HepG2 (cell line): Measurements from ENCODE around the gene PLCL2. TPM values are rescaled to one million over a fixed set of nuclear protein-coding genes. Genes with fewer than 3 reads are reported as not detected.

Experiments used
- ATAC-seq: fragments of 200-7000 bp; cut with Tn5 transposase; 3 replicates; pipeline ENCODE4 v1.9.1; 2020; ENCODE audit warnings: mild to moderate bottlenecking, moderate library complexity
- BruUV-seq: library from RNA; stranded (reverse); fragments of 400-500 nt; replicated peaks from 2 replicates; lab custom pipeline; 2021; lab: Mats Ljungman, UMichigan
- CTCF ChIA-PET: fragments of 300-600 bp; formaldehyde crosslinking; extraction: SDS; loops from one replicate; lab custom pipeline; 2021; ENCODE audit warnings: low total read pairs, inconsistent platforms, low intra/inter-chr PET ratio; lab: Yijun Ruan, JAX
- POLR2A ChIA-PET: fragments of 350-600 bp; sonication (Branson Sonifier 250); formaldehyde crosslinking; loops from one replicate; lab custom pipeline; 2020; ENCODE audit warnings: antibody characterized with exemption, inconsistent platforms; lab: Yijun Ruan, JAX
- DNase-seq: peaks from one replicate; pipeline ENCODE4 v3.0.0-alpha.2; 2015; ENCODE audit warnings: low spot score
- FAIRE-seq: peaks from 3 replicates; lab custom pipeline; 2011; peaks lifted over from hg19 to GRCh38; lab: Jason Lieb, UNC
- H2AFZ ChIP-seq: one replicate; pipeline ENCODE4 v1.6.1; 2011; ENCODE audit warnings: low read length, inconsistent platforms
- H3K27ac ChIP-seq: fragments of 300-600 bp; 3 replicates; pipeline ENCODE4 v1.8.0; 2011; ENCODE audit warnings: mixed run types, mild to moderate bottlenecking, mixed read lengths, low read length, inconsistent platforms; ENCODE audit not compliant: insufficient read depth; ENCODE audit errors: extremely low read length
- H3K27me3 ChIP-seq, 2 experiments: fragments of 200-600 bp in 1 of 2; 2 replicates in 1 of 2; 3 replicates in 1 of 2; pipeline versions ENCODE4 v1.6.0 to v1.8.0; 2011; ENCODE audit warnings: low read length in 2 of 2, mild to moderate bottlenecking in 2 of 2, moderate library complexity in 2 of 2, inconsistent platforms in 1 of 2; ENCODE audit not compliant: insufficient read depth in 2 of 2, control insufficient read depth in 1 of 2
- H3K36me3 ChIP-seq, 2 experiments: fragments of 200-600 bp in 1 of 2; replicated peaks in 1 of 2; 2 replicates in 1 of 2; 3 replicates in 1 of 2; pipeline versions ENCODE4 v1.5.1 to v1.8.0; 2011; ENCODE audit warnings: low read length in 2 of 2, inconsistent platforms in 1 of 2; ENCODE audit not compliant: insufficient read depth in 2 of 2, control insufficient read depth in 1 of 2
- H3K4me1 ChIP-seq: 2 replicates; pipeline ENCODE4 v1.5.1; 2012; ENCODE audit warnings: low read length, inconsistent platforms; ENCODE audit not compliant: insufficient read depth
- H3K4me2 ChIP-seq: 2 replicates; pipeline ENCODE4 v1.6.0; 2011; ENCODE audit warnings: low read depth, low read length, inconsistent platforms
- H3K4me3 ChIP-seq, 3 experiments: fragments of 200-600 bp in 1 of 3; sonication (generic), shearing (Covaris generic) in 1 of 3; replicated peaks in 1 of 3; 2 replicates each; pipeline ENCODE4 v1.5.1; 2011 to 2016; ENCODE audit warnings: low read length in 3 of 3, inconsistent platforms in 2 of 3, low read depth in 2 of 3, mild to moderate bottlenecking in 2 of 3, control low read depth in 1 of 3, mixed read lengths in 1 of 3; ENCODE audit not compliant: insufficient read depth in 1 of 3
- H3K79me2 ChIP-seq: one replicate; pipeline ENCODE4 v1.6.1; 2011; ENCODE audit warnings: low read length, inconsistent platforms; ENCODE audit not compliant: insufficient read depth
- H3K9ac ChIP-seq: 2 replicates; pipeline ENCODE4 v1.6.0; 2011; ENCODE audit warnings: mild to moderate bottlenecking, low read depth, low read length, inconsistent platforms; ENCODE audit not compliant: insufficient read depth
- H3K9me3 ChIP-seq: 2 replicates; pipeline ENCODE4 v1.5.1; 2012; ENCODE audit warnings: mild to moderate bottlenecking, low read length
- H4K20me1 ChIP-seq: 2 replicates; pipeline ENCODE4 v1.6.0; 2011; ENCODE audit warnings: inconsistent platforms, mild to moderate bottlenecking, low read length, moderate library complexity; ENCODE audit not compliant: insufficient read depth
- HNRNPL ChIP-seq: fragments of 200-400 bp; formaldehyde crosslinking; IDR thresholded peaks from 2 replicates; pipeline ENCODE4 v1.6.1; 2017; ENCODE audit warnings: mild to moderate bottlenecking, low read depth, low read length
- PHF5A ChIP-seq: IDR thresholded peaks from one replicate; pipeline ENCODE4 v1.6.1; 2018; ENCODE audit warnings: low read depth, missing genetic modification reagents; ENCODE audit not compliant: unreplicated experiment
- PRMT3 ChIP-seq: sonication (generic); formaldehyde crosslinking; IDR thresholded peaks from 2 replicates; pipeline ENCODE4 v1.8.1; 2022; ENCODE audit warnings: low read depth, mild to moderate bottlenecking, moderate library complexity, missing genetic modification reagents, borderline replicate concordance
- RCOR2 ChIP-seq: IDR thresholded peaks from 2 replicates; pipeline ENCODE4 v1.6.1; 2016; ENCODE audit warnings: missing biosample characterization, missing genetic modification reagents
- SAP130 ChIP-seq: IDR thresholded peaks from 2 replicates; pipeline ENCODE4 v1.6.1; 2016; ENCODE audit warnings: low read depth
- SMAD9 ChIP-seq: sonication (generic); formaldehyde crosslinking; IDR thresholded peaks from 2 replicates; pipeline ENCODE4 v1.5.1; 2020; ENCODE audit warnings: mild to moderate bottlenecking, missing genetic modification reagents
- ZBTB46 ChIP-seq: sonication (generic); formaldehyde crosslinking; IDR thresholded peaks from 2 replicates; pipeline ENCODE4 v1.4.0; 2020; ENCODE audit warnings: mild to moderate bottlenecking, missing genetic modification reagents, borderline replicate concordance
- ZBTB7A ChIP-seq: sonication (generic); formaldehyde crosslinking; IDR thresholded peaks from 2 replicates; pipeline ENCODE4 v1.8.0; 2022; ENCODE audit warnings: mild to moderate bottlenecking, missing genetic modification reagents
- ZNF232 ChIP-seq: sonication (generic); formaldehyde crosslinking; IDR thresholded peaks from 2 replicates; pipeline ENCODE4 v1.4.0; 2020; ENCODE audit warnings: missing genetic modification reagents, borderline replicate concordance
- ZNF746 ChIP-seq: sonication (generic); formaldehyde crosslinking; IDR thresholded peaks from 2 replicates; pipeline ENCODE4 v1.8.0; 2022; ENCODE audit warnings: mild to moderate bottlenecking, missing genetic modification reagents
- ZNF75D ChIP-seq: sonication (generic); formaldehyde crosslinking; IDR thresholded peaks from 2 replicates; pipeline ENCODE4 v1.8.1; 2023; ENCODE audit warnings: missing genetic modification reagents, mild to moderate bottlenecking, borderline replicate concordance
- ZNF770 ChIP-seq: sonication (generic); formaldehyde crosslinking; IDR thresholded peaks from 2 replicates; pipeline ENCODE4 v1.5.0; 2020; ENCODE audit warnings: mild to moderate bottlenecking, missing genetic modification reagents
- ZNF775 ChIP-seq: sonication (generic); formaldehyde crosslinking; IDR thresholded peaks from 2 replicates; pipeline ENCODE4 v1.4.0; 2020; ENCODE audit warnings: missing genetic modification reagents, mild to moderate bottlenecking, moderate library complexity, borderline replicate concordance
- ZNF83 ChIP-seq: sonication (generic); formaldehyde crosslinking; IDR thresholded peaks from 2 replicates; pipeline ENCODE4 v1.4.0; 2020; ENCODE audit warnings: missing genetic modification reagents, mild to moderate bottlenecking, borderline replicate concordance
- WGBS: methylation state at CpG from one replicate; pipeline ENCODE4 v1.1.6; 2017; ENCODE audit warnings: low lambda C conversion rate; 5-methylcytosine and 5-hydroxymethylcytosine counted together
- in situ Hi-C: cut with HindIII; loops from 2 replicates; pipeline ENCODE4 v1.10.0; 2017; ENCODE audit warnings: low pct_unique_long_range_greater_than_20kb; ENCODE audit not compliant: extremely low pct_ligation_motif_present
- intact Hi-C: fragments of 100-400 bp; cut with micrococcal nuclease; formaldehyde crosslinking; loops from one replicate; pipeline ENCODE4 v1.10.0; 2022; ENCODE audit not compliant: unreplicated experiment
- polyA plus RNA-seq, 8 experiments: library from polyadenylated mRNA; depleted of rRNA in 3 of 8; stranded (reverse) in 7 of 8; unstranded in 1 of 8; fragments of >200 nt; fragmentation: Illumina TruSeq in 4 of 8; extraction: Trizol in 4 of 8; gene quantifications; 2 replicates each; pipeline versions ENCODE4 v1.2.1 to v1.2.3, GENCODE V29; 2011 to 2016; ENCODE audit warnings: low read depth in 4 of 8, missing spikeins in 1 of 8, mixed read lengths in 1 of 8; ENCODE audit not compliant: insufficient read depth in 1 of 8
- total RNA-seq, 5 experiments: library from RNA; depleted of rRNA; stranded (reverse); fragments of >200 nt; fragmentation: Illumina TruSeq; extraction: Trizol; gene quantifications; 2 replicates each; pipeline ENCODE4 v1.2.3, GENCODE V29; 2016; ENCODE audit warnings: low read depth in 1 of 5
- TF ChIP-seq, protein P1 (sequence below): IDR thresholded peaks from 2 replicates; pipeline ENCODE4 v1.6.1; 2012; ENCODE audit warnings: inconsistent platforms
- TF ChIP-seq, protein P2 (sequence below): sonication (generic); formaldehyde crosslinking; IDR thresholded peaks from 2 replicates; pipeline ENCODE4 v1.9.0; 2021; ENCODE audit warnings: missing genetic modification reagents, mild to moderate bottlenecking, borderline replicate concordance

The PLCL2 gene
- total and polyA plus RNA-seq, 2 of the 13 experiments (the other 11 are each of a cell fraction or from before 2014, with no cell fraction given) = not detected

DNA sequence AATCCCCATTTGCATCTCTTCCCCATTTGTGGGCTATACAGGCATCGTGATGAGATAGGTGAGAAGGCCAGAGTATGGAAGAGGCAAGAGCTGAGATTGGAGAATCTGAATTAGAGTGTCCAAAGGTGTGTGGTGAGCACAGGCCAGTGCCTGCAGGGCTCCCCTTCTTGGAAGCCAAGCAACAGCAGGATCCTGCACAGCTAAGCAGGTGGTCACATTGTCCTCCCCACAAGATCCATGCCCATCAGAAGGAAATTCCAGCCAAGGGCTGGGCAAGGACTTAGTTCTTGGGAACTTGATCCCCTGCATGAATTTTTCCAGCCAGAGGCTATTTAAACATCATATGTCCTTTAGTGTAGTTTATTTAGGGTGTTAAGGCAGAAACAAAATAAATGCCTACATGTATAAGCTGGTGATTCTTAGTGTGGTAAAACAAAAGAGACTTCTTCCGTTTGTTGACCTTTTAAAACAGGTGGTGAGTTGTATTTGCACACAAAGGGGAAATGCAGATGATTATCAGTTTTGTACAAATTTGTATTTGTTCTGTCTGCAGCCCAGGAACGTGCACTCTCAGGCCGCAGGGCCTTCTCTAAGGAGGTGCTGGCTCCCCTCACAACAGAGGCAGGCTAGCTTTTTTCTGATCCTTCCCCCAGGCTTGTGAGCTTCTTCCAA is 110.2 kb downstream of the PLCL2 start (continued):
- TF ChIP-seq, protein P1, sequence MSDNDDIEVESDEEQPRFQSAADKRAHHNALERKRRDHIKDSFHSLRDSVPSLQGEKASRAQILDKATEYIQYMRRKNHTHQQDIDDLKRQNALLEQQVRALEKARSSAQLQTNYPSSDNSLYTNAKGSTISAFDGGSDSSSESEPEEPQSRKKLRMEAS = no peak
- TF ChIP-seq ZNF775 (CRISPR knock-in tag) = no peak
- TF ChIP-seq RCOR2 (CRISPR knock-in tag) = no peak
- no peak for TF ChIP-seq ZNF83 (CRISPR knock-in tag)
- no peak for TF ChIP-seq ZBTB7A (CRISPR knock-in tag)

DNA sequence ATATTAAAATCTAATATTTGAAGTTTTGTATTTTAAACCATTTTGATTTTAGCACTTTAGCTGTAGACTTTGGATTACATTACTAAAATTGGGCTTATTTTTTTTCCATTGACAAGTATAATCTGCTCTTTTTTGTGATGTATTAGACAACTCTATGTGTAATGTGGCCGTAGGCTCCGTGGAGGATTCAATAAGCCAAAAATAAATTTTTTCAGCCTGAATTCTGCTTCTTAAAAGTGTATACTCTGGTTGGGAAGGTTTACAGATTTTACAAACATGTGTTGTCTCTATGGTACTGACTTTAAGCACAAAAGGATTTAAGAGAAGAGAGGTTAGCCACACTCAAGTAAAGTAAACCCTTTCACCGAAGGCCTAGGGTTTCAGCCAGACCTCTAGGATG is 110.8 kb downstream of the PLCL2 start:
- no TSS peak for BruUV-seq
- no peak for TF ChIP-seq SAP130 (CRISPR knock-in tag)
- TF ChIP-seq ZNF746 (CRISPR knock-in tag) = no peak
- TF ChIP-seq PHF5A = no peak
- TF ChIP-seq ZBTB46 = no peak
- TF ChIP-seq ZNF75D = no peak
- no peak for TF ChIP-seq ZNF770 (CRISPR knock-in tag)
- no peak for TF ChIP-seq HNRNPL
- TF ChIP-seq, protein P2, sequence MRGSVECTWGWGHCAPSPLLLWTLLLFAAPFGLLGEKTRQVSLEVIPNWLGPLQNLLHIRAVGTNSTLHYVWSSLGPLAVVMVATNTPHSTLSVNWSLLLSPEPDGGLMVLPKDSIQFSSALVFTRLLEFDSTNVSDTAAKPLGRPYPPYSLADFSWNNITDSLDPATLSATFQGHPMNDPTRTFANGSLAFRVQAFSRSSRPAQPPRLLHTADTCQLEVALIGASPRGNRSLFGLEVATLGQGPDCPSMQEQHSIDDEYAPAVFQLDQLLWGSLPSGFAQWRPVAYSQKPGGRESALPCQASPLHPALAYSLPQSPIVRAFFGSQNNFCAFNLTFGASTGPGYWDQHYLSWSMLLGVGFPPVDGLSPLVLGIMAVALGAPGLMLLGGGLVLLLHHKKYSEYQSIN = no peak
- TF ChIP-seq PRMT3 = no peak
- no peak for TF ChIP-seq ZNF232 (CRISPR knock-in tag)
- no peak for TF ChIP-seq SMAD9 (CRISPR knock-in tag)

More for the DNA sequence above, 110.8 kb downstream of the PLCL2 start:
- DNase-seq (no peak), ATAC-seq (no peak), FAIRE-seq (no peak)
- CTCF ChIA-PET = no interaction called here
- H3K4me3 ChIP-seq = no peak overlapping the region
- WGBS = 35% methylated on average over 3 of the region's 3 CpGs
- H3K36me3 ChIP-seq = no peaks in the 10 kb centered on the region
- H3K4me2 ChIP-seq = no peak overlapping the region
- POLR2A ChIA-PET = no interaction called here
- H3K4me1 ChIP-seq = no peaks in the 10 kb centered on the region
- no peaks in the 10 kb centered on the region for H3K27me3 ChIP-seq
- in situ Hi-C loops (no loop called here), intact Hi-C loops (no loop called here)
- no peak overlapping the region for H3K9ac ChIP-seq
- no peaks in the 10 kb centered on the region for H3K79me2 ChIP-seq
- no peaks in the 10 kb centered on the region for H4K20me1 ChIP-seq
- H3K27ac ChIP-seq = no peak overlapping the region
- H2AFZ ChIP-seq = no peak overlapping the region
- no peaks in the 10 kb centered on the region for H3K9me3 ChIP-seq
